GM21576 (cell line): Measurements from ENCODE around the gene NOS1.
"Not testable (repeated sequence)": the region's sequence is repeated elsewhere in the genome, so short reads cannot be mapped to it uniquely, and the experiment has no call there.

Experiments used
- ATAC-seq: cut with Tn5 transposase; IDR thresholded peaks from one replicate; pipeline ENCODE4 v1.9.1; 2021; ENCODE audit warnings: mild to moderate bottlenecking, moderate library complexity; ENCODE audit not compliant: unreplicated experiment

NOS1 gene

DNA sequence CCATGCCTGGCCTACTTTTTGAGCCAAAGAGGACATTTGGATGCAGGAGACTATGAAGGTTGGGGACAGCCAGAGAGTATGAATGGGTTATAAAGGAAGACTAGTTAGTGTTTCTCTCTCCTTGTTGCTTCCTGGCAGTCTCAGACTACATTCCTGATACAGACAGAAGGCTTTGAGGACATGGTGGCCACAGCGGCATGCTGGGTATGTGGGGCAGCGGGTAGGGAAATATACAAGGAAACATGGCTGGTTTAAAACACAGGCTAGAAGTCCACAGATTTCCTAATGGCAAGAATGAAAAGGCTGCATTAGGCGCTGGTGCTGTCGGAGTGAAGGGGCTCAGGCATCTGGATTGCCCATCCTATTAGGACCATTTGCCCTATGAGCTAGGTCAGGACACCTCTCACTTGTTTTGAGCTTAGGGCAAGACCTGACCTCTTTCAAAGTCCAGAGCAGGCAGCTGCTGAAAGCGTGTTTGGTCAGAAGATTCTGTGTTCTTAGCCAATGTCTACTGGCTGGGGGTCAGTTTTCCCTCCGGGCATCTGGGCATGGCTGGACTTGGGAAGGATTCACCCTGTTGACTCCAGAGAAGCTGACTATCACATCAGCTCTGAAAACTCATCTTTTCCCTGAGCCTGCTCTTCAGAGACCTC is 151.0 kb downstream of the NOS1 start:
- no peak for ATAC-seq

DNA sequence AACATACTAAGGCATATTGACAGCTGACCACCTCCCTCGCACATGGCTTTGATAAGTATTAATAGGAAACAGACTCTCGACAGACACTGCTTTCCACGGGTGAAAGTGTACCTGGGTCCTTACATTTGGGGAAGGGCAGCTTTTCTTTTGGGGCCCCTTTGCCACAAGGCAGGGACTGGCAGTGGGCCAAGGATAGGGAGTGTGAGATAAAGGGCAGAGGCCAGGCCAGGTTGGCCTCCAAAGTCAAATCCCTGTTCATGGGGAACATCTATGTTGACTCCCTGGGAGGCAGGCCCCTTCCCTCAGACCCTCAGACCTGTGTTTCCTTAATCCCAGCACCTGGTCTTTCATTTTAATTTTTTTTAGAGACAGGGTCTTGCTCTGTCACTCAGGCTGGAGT is 151.8 kb downstream of the NOS1 start:
- ATAC-seq = no peak

- no peak for ATAC-seq
These were observed 152.5 kb downstream of the NOS1 start for GRCh38 chr12:117208811-117209455.

DNA sequence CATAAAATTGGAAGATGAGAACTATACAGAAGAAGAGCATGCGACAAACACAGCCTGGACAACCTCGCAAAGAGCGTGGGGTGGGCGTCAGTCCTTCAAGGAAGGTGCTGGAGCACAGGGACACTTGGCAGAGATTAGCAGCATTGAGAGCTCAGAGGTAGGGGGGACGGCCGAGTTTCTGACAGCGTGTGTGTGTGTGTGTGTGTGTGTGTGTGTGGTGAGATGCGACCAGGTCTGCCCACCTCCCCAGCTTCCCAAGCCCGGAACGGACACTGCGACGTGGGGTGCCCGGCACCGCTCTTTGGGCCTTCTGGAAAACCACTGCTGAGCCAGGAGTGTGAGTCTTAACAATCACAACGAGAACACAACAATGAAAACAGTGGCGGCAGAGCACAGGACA is 153.2 kb downstream of the NOS1 start:
- no peak for ATAC-seq

DNA sequence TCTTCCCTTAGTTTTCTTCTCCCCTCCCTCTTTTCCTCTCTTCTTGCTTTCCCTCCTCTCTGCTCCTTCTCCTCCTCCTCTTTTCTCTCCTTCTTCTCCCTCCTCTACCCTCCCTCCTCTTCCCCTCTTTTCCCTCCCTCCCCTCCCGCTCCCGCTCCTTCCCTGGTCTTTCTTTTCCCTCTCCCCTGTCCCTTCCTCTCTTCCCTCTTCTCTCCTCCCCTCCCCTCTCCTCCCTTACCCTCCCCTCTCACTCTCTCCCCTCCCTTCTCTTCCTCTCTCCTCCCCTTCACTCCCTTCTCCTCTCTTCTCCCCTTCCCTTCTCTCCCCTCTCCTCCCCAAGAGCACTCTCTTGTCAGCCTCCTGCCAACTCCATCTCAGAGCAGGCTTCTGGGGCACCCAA is 153.8 kb downstream of the NOS1 start:
- ATAC-seq = no peak

- no peak for ATAC-seq
These were observed 158.9 kb downstream of the NOS1 start for GRCh38 chr12:117202556-117202955.

DNA sequence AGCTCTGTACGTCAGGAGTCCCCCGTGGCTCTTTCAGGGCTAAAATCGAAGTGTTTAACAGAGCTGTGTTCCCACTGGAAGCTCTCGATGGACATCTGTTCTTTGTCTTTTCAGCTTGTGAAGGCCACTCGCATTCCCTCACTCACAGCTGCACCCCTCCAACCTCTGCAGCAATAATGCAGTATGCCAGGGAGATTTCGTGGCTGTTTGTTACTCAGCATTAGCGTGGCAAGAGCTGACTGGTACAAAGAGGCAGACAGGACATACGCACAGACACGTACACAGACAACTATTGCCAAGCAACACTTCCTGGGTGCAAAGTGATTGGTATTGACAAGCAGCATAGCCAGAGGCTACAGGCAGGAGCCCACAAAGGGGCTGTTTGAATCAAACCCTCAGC is 159.4 kb downstream of the NOS1 start:
- no peak for ATAC-seq

GRCh38 chr12:117199956-117200744 is 161.3 kb downstream of the NOS1 start:
- ATAC-seq = not testable (repeated sequence)

DNA sequence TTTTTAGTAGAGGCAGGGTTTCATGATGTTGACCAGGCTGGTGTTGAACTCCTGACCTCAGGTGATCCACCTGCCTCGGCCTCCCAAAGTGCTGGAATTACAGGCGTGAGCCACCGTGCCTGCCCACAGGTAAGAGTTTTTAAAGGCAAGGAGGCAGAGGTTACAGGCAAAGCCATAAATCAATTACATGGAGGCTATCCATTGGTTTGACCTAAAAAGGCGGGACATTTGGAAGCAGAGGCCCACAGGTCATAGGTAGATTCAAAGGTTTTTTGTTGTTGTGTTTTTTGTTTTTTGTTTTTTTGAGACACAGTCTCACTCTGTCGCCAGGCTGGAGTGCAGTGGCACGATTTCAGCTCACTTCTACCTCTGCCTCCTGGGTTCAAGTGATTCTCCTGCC is 165.1 kb downstream of the NOS1 start:
- not testable (repeated sequence) for ATAC-seq

DNA sequence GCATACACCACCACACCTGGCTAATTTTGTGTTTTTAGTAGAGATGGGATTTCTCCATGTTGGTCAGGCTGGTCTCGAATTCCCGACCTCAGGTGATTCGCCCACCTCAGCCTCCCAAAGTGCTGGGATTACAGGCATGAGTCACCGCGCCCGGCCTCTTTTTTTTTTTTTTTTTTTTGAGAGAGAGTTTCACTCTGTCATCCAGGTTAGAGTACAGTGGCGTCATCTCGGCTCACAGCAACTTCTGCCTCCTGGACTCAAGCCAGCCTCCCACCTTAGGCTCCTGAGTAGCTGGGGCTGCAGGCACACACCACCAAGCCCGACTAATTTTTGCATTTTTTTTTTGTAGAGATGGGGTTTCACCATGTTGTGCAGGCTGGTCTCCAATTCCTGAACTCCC is 166.4 kb downstream of the NOS1 start:
- not testable (repeated sequence) for ATAC-seq

DNA sequence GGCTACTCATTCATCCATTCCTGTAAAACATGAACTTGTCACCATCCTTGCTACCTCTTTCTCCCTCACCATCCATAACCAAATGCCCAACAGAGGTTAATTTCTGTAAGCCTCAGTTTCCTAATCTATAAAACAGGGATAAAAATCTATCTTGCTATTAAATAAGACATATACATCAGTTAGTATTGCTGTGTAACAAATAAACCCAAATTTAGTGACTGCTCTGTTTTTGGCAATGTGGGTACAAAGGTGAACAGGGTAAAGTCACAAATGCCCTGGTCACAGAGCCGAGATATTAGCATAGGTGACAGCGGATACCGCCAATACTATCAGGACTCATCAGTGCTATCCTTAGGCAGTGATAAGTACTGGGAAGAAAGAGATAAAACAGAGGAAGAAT is 167.5 kb downstream of the NOS1 start:
- ATAC-seq = no peak

DNA sequence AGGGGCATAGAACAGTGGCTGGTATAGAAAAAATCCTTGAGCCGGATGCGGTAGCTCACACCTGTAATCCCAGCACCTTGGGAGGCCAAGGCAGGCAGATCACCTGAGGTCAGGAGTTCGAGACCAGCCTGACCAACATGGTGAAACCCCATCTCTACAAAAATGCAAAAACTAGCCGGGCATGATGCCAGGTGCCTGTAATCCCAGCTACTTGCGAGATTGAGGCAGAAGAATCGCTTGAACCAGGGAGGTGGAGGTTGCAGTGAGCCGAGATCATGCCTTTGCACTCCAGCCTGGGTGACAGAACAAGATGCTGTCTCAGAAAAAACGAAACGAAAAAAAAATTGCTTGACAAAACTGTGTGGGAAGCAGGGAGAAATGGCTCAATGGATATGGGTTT is 168.8 kb downstream of the NOS1 start:
- ATAC-seq = not testable (repeated sequence)

- no peak for ATAC-seq
These were observed 169.4 kb downstream of the NOS1 start for GRCh38 chr12:117192057-117192456.

- ATAC-seq = peak; percentile 95
These were observed 171.1 kb downstream of the NOS1 start, which contains the start of gene FBXO21 for GRCh38 chr12:117190210-117190781. Gene FBXO21 (minus strand): TSS chr12:117190470. CDS start chr12:117190456, 14 bp downstream.

DNA sequence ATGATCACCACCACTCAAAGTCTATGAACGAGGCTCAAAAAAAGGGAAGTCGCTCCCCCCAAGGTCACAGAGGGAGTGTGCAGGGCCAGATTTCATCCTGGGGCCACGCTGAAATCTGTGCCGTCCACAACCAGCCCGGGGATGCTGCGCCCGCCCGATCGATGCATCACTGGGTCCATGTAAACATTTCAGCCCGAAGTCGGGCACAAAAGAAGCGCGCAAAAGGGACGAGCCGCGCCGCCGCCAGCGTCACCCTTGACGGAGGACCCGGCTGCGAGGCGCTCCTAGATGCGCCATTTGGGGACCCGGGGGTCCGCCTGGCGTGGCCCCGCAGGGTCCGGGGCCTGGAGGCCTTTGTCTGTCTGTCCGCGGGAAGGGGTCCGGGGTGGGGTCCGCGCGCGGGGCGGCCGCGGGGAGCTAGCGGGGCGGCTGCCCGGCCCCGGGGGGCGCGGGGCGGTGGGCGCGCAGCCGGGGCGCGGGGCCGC is 171.7 kb downstream of the NOS1 start:
- ATAC-seq = peak; percentile 25

DNA sequence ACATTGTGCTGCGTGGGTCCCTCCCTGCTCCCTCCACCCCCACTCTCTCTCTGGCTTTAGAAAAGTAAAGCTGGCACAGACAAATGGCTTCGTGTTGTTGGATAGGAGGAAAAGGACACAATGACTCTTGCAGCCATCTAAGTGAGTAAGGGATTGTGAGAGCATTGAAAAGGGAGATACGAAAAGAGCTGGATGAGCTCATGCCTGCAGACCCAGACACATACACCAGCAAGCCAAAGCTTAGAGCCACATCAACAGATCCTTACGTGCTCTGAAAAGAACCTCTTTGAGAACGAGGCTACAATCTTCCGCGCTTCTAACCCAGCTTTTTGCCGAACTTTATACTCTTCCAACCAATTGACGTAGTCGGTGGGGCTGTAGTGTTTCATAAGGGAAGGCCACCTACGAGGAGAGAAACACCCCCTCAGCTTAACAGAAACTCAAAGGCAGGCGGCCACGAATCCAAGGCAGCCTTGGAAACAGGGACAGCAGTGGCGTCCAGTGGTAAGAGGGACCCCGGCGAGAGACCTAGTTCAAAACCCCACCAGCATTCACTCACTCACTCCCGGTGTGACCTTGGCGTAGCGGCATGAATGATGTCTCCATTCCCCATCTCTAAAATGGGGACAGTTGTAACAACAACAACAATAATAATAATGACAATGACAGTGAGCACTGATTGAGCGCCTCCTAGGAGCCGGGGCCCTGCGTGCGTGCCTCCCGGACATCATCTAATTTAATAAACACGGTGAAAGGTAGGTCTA is 172.3 kb downstream of the NOS1 start:
- no peak for ATAC-seq

DNA sequence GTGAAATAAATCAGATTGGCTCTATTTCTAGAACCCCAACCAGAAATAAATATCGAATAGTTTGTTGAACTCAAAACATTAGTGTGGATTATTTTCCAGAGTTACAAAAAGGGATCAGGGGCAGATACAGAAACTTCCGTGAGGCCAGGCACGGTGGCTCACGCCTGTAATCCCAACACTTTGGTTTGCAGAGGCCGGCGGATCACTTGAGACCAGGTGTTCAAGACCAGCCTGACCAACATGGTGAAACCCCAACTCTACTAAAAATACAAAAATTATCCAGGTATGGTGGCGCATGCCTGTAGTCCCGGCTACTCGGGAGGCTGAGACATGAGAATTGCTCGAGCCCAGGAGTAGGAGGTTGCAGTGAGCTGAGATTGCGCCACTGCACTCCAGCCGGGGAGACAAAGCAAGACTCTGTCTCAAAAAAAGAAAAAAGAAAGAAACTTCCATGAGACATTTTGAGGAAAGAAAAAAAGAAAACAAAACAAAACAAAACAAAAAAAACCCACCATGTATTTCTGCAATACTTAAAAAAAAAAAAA is 173.2 kb downstream of the NOS1 start:
- no peak for ATAC-seq

DNA sequence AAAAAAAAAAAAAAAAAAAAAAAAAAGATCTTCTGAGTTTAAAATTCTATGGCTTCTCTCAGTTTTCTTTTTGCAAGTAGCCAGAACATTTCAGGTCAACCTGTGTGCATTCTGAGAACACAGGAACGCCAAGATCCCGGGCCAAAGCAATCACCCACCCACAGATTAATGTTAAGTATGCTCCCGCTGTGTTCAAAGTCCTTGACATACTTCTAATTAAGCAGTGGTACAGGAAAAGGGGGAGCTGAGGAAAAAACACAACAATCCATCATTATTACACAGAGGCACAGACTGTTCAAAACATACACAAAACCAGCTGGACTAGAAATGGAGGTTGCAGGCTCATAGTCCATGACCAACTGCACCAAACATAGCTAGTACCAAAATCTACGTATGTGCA is 174.0 kb downstream of the NOS1 start:
- ATAC-seq = no peak

- no peak for ATAC-seq
These were observed 178.6 kb downstream of the NOS1 start for GRCh38 chr12:117182866-117183265.

- not testable (repeated sequence) for ATAC-seq
These were observed 180.0 kb downstream of the NOS1 start for GRCh38 chr12:117181468-117181843.
